Mammary epithelial cell (primary cell): ENCODE data around the gene HNF4A.

Experiments
- CTCF ChIP-seq, 2 donors: IDR thresholded peaks in 1 of 2; conservative IDR thresholded peaks in 1 of 2; 2 replicates each; pipeline ENCODE4 v1.5.1; 2011 to 2012; ENCODE audit warnings: inconsistent platforms in 2 of 2, low read length in 2 of 2, mild to moderate bottlenecking in 2 of 2, control low read depth in 1 of 2, low read depth in 1 of 2; ENCODE audit not compliant: insufficient read depth in 1 of 2; ENCODE audit errors: extremely low read depth in 1 of 2
- EZH2 ChIP-seq: IDR thresholded peaks from 2 replicates; pipeline ENCODE4 v1.6.1; 2012; ENCODE audit warnings: low read length, inconsistent platforms, borderline replicate concordance

GRCh38 chr20:44336725-44337380 is 18.6 kb upstream of the HNF4A start, which contains the start of gene R3HDML:
- no peak for TF ChIP-seq CTCF (conservative IDR thresholded peaks at IDR 0.05 in 1 of 2, IDR thresholded peaks at IDR 0.05 in 1 of 2; ENCODE audit: extremely low read depth in 1 of 2, insufficient read depth in 1 of 2, low read depth in 1 of 2, low read length in 2 of 2)
- no peak for TF ChIP-seq EZH2
